HG02852 (cell line): ENCODE results near the gene PACRG.

Experiments used
- ATAC-seq: cut with Tn5 transposase; IDR thresholded peaks from one replicate; pipeline ENCODE4 v1.9.1; 2021; ENCODE audit warnings: mild to moderate bottlenecking, moderate library complexity; ENCODE audit not compliant: unreplicated experiment

Gene PACRG

GRCh38 chr6:163127587-163127986 lies 399.8 kb downstream of the PACRG start:
- ATAC-seq = no peak

- no peak for ATAC-seq
These were observed 400.6 kb downstream of the PACRG start for GRCh38 chr6:163128324-163128723.

GRCh38 chr6:163132050-163132750 lies 404.4 kb downstream of the PACRG start:
- ATAC-seq = no peak

GRCh38 chr6:163133017-163133416 lies 405.2 kb downstream of the PACRG start:
- no peak for ATAC-seq

GRCh38 chr6:163133691-163134090 lies 405.9 kb downstream of the PACRG start:
- no peak for ATAC-seq

GRCh38 chr6:163136681-163137397 lies 409.1 kb downstream of the PACRG start:
- ATAC-seq = no peak

GRCh38 chr6:163137398-163137881 lies 409.7 kb downstream of the PACRG start:
- no peak for ATAC-seq

GRCh38 chr6:163146036-163146435 lies 418.3 kb downstream of the PACRG start:
- ATAC-seq = no peak

GRCh38 chr6:163147994-163148393 lies 420.2 kb downstream of the PACRG start:
- no peak for ATAC-seq

- no peak for ATAC-seq
These were observed 420.9 kb downstream of the PACRG start for GRCh38 chr6:163148451-163149278.

GRCh38 chr6:163149279-163149848 lies 421.6 kb downstream of the PACRG start:
- no peak for ATAC-seq

- no peak for ATAC-seq
These were observed 423.4 kb downstream of the PACRG start for GRCh38 chr6:163151212-163151611.

GRCh38 chr6:163152701-163153100 lies 424.9 kb downstream of the PACRG start:
- ATAC-seq = no peak

GRCh38 chr6:163159110-163159509 lies 431.3 kb downstream of the PACRG start:
- no peak for ATAC-seq

GRCh38 chr6:163159689-163160088 lies 431.9 kb downstream of the PACRG start:
- ATAC-seq = no peak

- no peak for ATAC-seq
These were observed 434.5 kb downstream of the PACRG start for GRCh38 chr6:163162007-163162873.

GRCh38 chr6:163162874-163163213 lies 435.1 kb downstream of the PACRG start:
- ATAC-seq = no peak

- no peak for ATAC-seq
These were observed 436.6 kb downstream of the PACRG start for GRCh38 chr6:163164175-163164900.

GRCh38 chr6:163165155-163165910 lies 437.6 kb downstream of the PACRG start:
- ATAC-seq = no peak
